HEK293 (cell line): ENCODE measurements around the gene RNF181.

Experiments used
- BCL11B ChIP-seq: fragments of 450-650 bp; formaldehyde crosslinking; IDR thresholded peaks from 2 replicates; pipeline ENCODE4 v1.5.1; 2016; ENCODE audit warnings: low read depth, missing biosample characterization, missing genetic modification characterization
- GFI1B ChIP-seq: fragments of 450-650 bp; formaldehyde crosslinking; IDR thresholded peaks from 2 replicates; pipeline ENCODE4 v1.5.1; 2016; ENCODE audit warnings: missing biosample characterization, missing genetic modification characterization
- KLF1 ChIP-seq: fragments of 450-650 bp; formaldehyde crosslinking; IDR thresholded peaks from 2 replicates; pipeline ENCODE4 v1.5.1; 2016; ENCODE audit warnings: missing biosample characterization, missing genetic modification characterization
- WT1 ChIP-seq: fragments of 450-650 bp; formaldehyde crosslinking; IDR thresholded peaks from 2 replicates; pipeline ENCODE4 v1.5.1; 2016; ENCODE audit warnings: missing biosample characterization, missing genetic modification characterization
- ZBTB6 ChIP-seq: fragments of 450-650 bp; formaldehyde crosslinking; IDR thresholded peaks from 2 replicates; pipeline ENCODE4 v1.5.1; 2017; ENCODE audit warnings: missing biosample characterization, missing genetic modification characterization
- ZFHX2 ChIP-seq: fragments of 450-650 bp; formaldehyde crosslinking; conservative IDR thresholded peaks from 2 replicates; pipeline ENCODE4 v1.5.1; 2016; ENCODE audit warnings: missing biosample characterization, missing genetic modification characterization
- ZFP3 ChIP-seq: fragments of 450-650 bp; formaldehyde crosslinking; IDR thresholded peaks from 2 replicates; pipeline ENCODE4 v1.5.1; 2016; ENCODE audit warnings: low read depth, missing biosample characterization, missing genetic modification characterization
- ZNF202 ChIP-seq: fragments of 450-650 bp; formaldehyde crosslinking; IDR thresholded peaks from 2 replicates; pipeline ENCODE4 v1.5.1; 2016; ENCODE audit warnings: missing biosample characterization, missing genetic modification characterization, borderline replicate concordance
- ZNF221 ChIP-seq: fragments of 450-650 bp; formaldehyde crosslinking; IDR thresholded peaks from 2 replicates; pipeline ENCODE4 v1.5.1; 2017; ENCODE audit warnings: missing biosample characterization, missing genetic modification characterization, borderline replicate concordance
- ZNF239 ChIP-seq: fragments of 450-650 bp; formaldehyde crosslinking; IDR thresholded peaks from 2 replicates; pipeline ENCODE4 v1.5.1; 2016; ENCODE audit warnings: missing biosample characterization, missing genetic modification characterization
- ZNF24 ChIP-seq: fragments of 450-650 bp; formaldehyde crosslinking; IDR thresholded peaks from 2 replicates; pipeline ENCODE4 v1.5.1; 2016; ENCODE audit warnings: missing biosample characterization, missing genetic modification characterization
- ZNF488 ChIP-seq: fragments of 450-650 bp; formaldehyde crosslinking; IDR thresholded peaks from 2 replicates; pipeline ENCODE4 v1.5.1; 2016; ENCODE audit warnings: missing biosample characterization, missing genetic modification characterization
- ZNF518A ChIP-seq: fragments of 450-650 bp; formaldehyde crosslinking; conservative IDR thresholded peaks from 2 replicates; pipeline ENCODE4 v1.5.1; 2016; ENCODE audit warnings: low read depth, missing biosample characterization, missing genetic modification characterization
- ZNF610 ChIP-seq: fragments of 450-650 bp; formaldehyde crosslinking; IDR thresholded peaks from 2 replicates; pipeline ENCODE4 v1.5.1; 2016; ENCODE audit warnings: missing biosample characterization, missing genetic modification characterization, borderline replicate concordance
- ZNF626 ChIP-seq: fragments of 450-650 bp; sonication (Bioruptor Pico); formaldehyde crosslinking; IDR thresholded peaks from 2 replicates; pipeline ENCODE4 v1.5.1; 2018; ENCODE audit warnings: missing biosample characterization, missing genetic modification characterization, inconsistent platforms
- ZNF658 ChIP-seq: fragments of 450-650 bp; formaldehyde crosslinking; IDR thresholded peaks from 2 replicates; pipeline ENCODE4; 2016; ENCODE audit warnings: missing biosample characterization, missing genetic modification characterization
- ZNF747 ChIP-seq: fragments of 450-650 bp; formaldehyde crosslinking; IDR thresholded peaks from 2 replicates; pipeline ENCODE4 v1.5.1; 2016; ENCODE audit warnings: missing biosample characterization, missing genetic modification characterization
- ZSCAN16 ChIP-seq: fragments of 450-650 bp; formaldehyde crosslinking; IDR thresholded peaks from 2 replicates; pipeline ENCODE4 v1.5.1; 2016; ENCODE audit warnings: missing biosample characterization, missing genetic modification characterization
- ZSCAN18 ChIP-seq: fragments of 450-650 bp; formaldehyde crosslinking; IDR thresholded peaks from 2 replicates; pipeline ENCODE4 v1.5.1; 2016; ENCODE audit warnings: missing biosample characterization, missing genetic modification characterization
- ZSCAN4 ChIP-seq: fragments of 450-650 bp; formaldehyde crosslinking; IDR thresholded peaks from 2 replicates; pipeline ENCODE4 v1.5.1; 2017; ENCODE audit warnings: missing biosample characterization, missing genetic modification characterization

The RNF181 gene

GRCh38 chr2:85596026-85596333, 435 bp downstream of the RNF181 start (continued):
- TF ChIP-seq ZNF239 (tag by site-specific recombination) = no peak
- no peak for TF ChIP-seq ZNF221 (tag by site-specific recombination)
- no peak for TF ChIP-seq GFI1B (tag by site-specific recombination)
- TF ChIP-seq ZNF24 (tag by site-specific recombination) = no peak
- TF ChIP-seq ZNF747 (tag by site-specific recombination) = no peak
- no peak for TF ChIP-seq KLF1
- no peak for TF ChIP-seq ZFP3 (tag by site-specific recombination)
- TF ChIP-seq ZNF658 (tag by site-specific recombination) = no peak
- peak; percentile 75 for TF ChIP-seq ZFHX2 (tag by site-specific recombination)
- no peak for TF ChIP-seq ZSCAN16 (tag by site-specific recombination)
- no peak for TF ChIP-seq ZNF202 (tag by site-specific recombination)
- no peak for TF ChIP-seq BCL11B (tag by site-specific recombination)
- no peak for TF ChIP-seq ZNF610 (tag by site-specific recombination)
- no peak for TF ChIP-seq ZBTB6 (tag by site-specific recombination)
- no peak for TF ChIP-seq ZSCAN4 (tag by site-specific recombination)
- no peak for TF ChIP-seq ZNF518A
- no peak for TF ChIP-seq ZSCAN18 (tag by site-specific recombination)
- no peak for TF ChIP-seq ZNF626
- no peak for TF ChIP-seq WT1 (tag by site-specific recombination)
- TF ChIP-seq ZNF488 = no peak
